GM18505 (cell line): ENCODE measurements around the gene WDR12.
A peak's percentile ranks its signal among the peaks of the same experiment; 100 is the strongest.
"Not testable (repeated sequence)": the region's sequence is repeated elsewhere in the genome, so short reads cannot be mapped to it uniquely, and the experiment has no call there.

Experiments
- ATAC-seq: cut with Tn5 transposase; IDR thresholded peaks from one replicate; pipeline ENCODE4 v1.9.1; 2021; ENCODE audit not compliant: unreplicated experiment
- POLR2A ChIP-seq: IDR thresholded peaks from 4 replicates; pipeline ENCODE4 v1.6.1; 2011; ENCODE audit warnings: borderline replicate concordance; ENCODE audit not compliant: insufficient read depth, insufficient read length; ENCODE audit errors: extremely low read depth

Gene WDR12

DNA sequence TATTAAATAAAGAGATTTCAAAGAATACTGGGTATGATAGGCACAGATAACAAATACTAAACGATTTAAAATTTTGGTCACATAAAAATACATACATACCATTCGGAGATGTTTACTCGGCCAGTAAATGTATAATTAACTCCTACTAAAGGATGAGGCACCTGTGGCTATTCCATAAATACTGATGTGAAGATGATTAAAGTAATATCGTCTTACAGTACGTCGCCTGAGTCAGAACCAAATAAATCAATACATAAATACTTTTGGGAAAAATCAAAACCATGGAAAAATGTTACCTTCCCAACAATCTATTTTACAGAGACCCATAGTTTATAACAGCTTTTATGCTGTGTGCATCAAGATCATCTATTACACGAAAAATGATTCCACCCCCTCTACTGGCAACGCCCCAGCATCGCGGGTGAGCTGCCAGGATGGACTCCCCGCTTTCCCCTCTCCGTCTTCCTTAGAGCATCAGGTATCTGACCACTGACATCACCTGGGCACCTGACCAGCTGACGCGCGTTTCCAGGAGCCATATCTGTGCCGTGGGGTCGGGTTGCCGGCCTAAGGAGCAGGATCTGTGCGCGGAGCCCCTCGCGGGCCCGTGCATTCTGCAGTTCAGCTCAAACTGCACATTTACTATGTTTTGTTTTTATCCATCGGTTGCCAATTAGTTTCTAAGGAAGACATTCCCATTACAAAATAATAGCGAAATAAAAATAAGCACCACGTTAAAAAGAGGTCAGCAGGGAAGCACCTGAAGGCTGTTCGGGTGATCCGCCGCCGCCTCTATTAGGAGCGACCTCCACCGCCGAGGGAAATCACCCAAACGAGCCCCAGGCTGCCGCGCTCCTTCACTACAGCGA, 40.8 kb downstream of the WDR12 start:
- ATAC-seq, result peak; percentile 57
- peak; percentile 32 for TF ChIP-seq POLR2A

DNA sequence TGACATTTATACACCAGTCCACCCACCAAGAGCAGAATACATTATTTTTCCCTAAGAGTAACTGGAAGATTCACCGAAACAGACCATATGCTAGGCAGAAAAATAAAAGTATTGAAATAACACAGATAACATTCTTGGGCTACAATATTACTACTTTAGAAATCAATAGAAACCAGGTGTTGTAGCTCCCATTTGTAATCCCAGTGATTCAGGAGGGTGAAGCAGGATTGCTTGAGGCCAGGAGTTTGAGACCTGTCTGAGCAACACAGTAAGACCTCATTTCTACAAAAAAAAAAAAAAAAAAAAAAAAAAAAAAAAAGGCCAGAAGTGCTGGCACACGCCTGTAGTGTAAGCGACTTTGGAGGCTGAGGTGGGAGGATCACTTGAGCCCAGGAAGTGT, 49.5 kb downstream of the WDR12 start:
- TF ChIP-seq POLR2A, result no peak
- ATAC-seq, result no peak

- no peak for ATAC-seq
- TF ChIP-seq POLR2A, result no peak
Observed at GRCh38 chr2:202858601-202859000, 52.9 kb downstream of the WDR12 start.

DNA sequence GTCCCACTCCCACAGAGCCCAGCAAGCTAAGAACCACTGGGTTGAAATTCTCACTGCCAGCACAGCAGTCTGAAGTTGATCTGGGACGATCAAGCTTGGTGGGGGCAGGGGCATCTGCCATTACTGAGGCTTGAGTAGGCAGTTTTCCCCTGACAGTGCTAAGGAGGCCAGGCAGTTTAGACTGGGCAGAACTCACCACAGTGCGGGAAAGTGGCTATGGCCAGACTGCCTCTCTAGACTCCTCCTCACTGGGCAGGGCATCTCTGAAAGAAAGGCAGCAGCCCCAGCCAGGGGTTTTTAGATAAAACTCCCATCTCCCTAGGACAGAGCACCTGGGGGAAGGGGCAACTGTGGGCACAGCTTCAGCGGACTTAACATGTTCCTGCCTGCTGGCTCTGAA, 62.1 kb downstream of the WDR12 start:
- not testable (repeated sequence) for ATAC-seq

GRCh38 chr2:202848813-202849212, 62.7 kb downstream of the WDR12 start:
- TF ChIP-seq POLR2A, result no peak
- no peak for ATAC-seq

GRCh38 chr2:202847693-202848524, 63.6 kb downstream of the WDR12 start:
- no peak for TF ChIP-seq POLR2A
- peak; percentile 69 for ATAC-seq

DNA sequence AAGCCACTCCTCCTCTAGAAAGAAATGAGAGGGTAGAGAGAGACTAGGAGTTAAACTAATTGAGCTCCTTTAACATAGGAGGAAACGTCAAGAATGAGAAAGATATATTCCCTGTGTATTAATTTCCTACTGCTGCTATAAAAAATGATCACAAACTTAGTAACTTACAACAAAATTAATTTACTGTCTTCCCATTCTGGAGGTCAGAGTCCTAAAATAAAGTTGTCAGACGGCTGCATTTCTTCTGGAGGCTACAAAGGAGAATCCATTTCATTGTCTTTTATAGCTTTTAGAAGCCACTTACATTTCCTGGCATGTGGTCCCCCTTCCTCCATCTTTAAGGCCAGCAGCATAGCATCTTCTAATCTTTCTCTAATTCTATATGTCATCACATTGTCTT, 66.8 kb downstream of the WDR12 start:
- ATAC-seq, result no peak
- no peak for TF ChIP-seq POLR2A

GRCh38 chr2:202842690-202843089, 68.8 kb downstream of the WDR12 start:
- ATAC-seq, result no peak
- no peak for TF ChIP-seq POLR2A

- no peak for ATAC-seq
Observed at GRCh38 chr2:202841090-202841867, 70.2 kb downstream of the WDR12 start.

GRCh38 chr2:202831242-202832220, 79.9 kb downstream of the WDR12 start:
- TF ChIP-seq POLR2A, result no peak
- ATAC-seq, result peak; percentile 48

More at GRCh38 chr2:202841090-202841867, 70.2 kb downstream of the WDR12 start:
- no peak for TF ChIP-seq POLR2A

GRCh38 chr2:202824901-202825300, 86.6 kb downstream of the WDR12 start:
- no peak for ATAC-seq
- no peak for TF ChIP-seq POLR2A
